GM23248 (cell line): ENCODE results near the gene PLCD3. TPM values are rescaled to one million over a fixed set of nuclear protein-coding genes. Genes with fewer than 3 reads are reported as not detected.

Source experiments
- DNase-seq: peaks from one replicate; pipeline ENCODE4 v3.0.0-alpha.2; 2015
- H2AFZ ChIP-seq: fragments of 200-600 bp; sonication (generic); 2 replicates; pipeline ENCODE4 v1.6.1; 2016; ENCODE audit warnings: antibody characterized with exemption
- H3F3A ChIP-seq: fragments of 200-600 bp; sonication (generic); 2 replicates; pipeline ENCODE4 v1.6.1; 2016; ENCODE audit warnings: mild to moderate bottlenecking, antibody characterized with exemption, mixed run types; ENCODE audit not compliant: insufficient read depth
- H3K27ac ChIP-seq: fragments of 200-600 bp; sonication (generic); 2 replicates; pipeline ENCODE4 v1.5.1; 2016; ENCODE audit warnings: mild to moderate bottlenecking
- H3K27me3 ChIP-seq: fragments of 200-600 bp; sonication (generic); replicated peaks from 2 replicates; pipeline ENCODE4 v1.6.1; 2016; ENCODE audit warnings: mild to moderate bottlenecking; ENCODE audit not compliant: insufficient read depth
- H3K36me3 ChIP-seq: fragments of 200-600 bp; sonication (generic); 2 replicates; pipeline ENCODE4 v1.6.1; 2016; ENCODE audit warnings: low read depth, mild to moderate bottlenecking
- H3K4me1 ChIP-seq: fragments of 200-600 bp; sonication (generic); 2 replicates; pipeline ENCODE4 v1.6.1; 2016; ENCODE audit warnings: mild to moderate bottlenecking; ENCODE audit not compliant: insufficient read depth
- H3K4me2 ChIP-seq: fragments of 200-600 bp; sonication (generic); one replicate; pipeline ENCODE4 v1.6.1; 2016; ENCODE audit warnings: mild to moderate bottlenecking; ENCODE audit not compliant: unreplicated experiment
- H3K4me3 ChIP-seq: fragments of 200-600 bp; sonication (generic); 2 replicates; pipeline ENCODE4 v1.5.1; 2016; ENCODE audit warnings: mild to moderate bottlenecking
- H3K79me2 ChIP-seq: fragments of 200-600 bp; sonication (generic); 2 replicates; pipeline ENCODE4 v1.6.1; 2016; ENCODE audit warnings: mild to moderate bottlenecking; ENCODE audit not compliant: insufficient read depth
- H3K9ac ChIP-seq: fragments of 200-600 bp; sonication (generic); 2 replicates; pipeline ENCODE4 v1.6.1; 2016; ENCODE audit warnings: mild to moderate bottlenecking
- H3K9me2 ChIP-seq: fragments of 200-600 bp; sonication (generic); 2 replicates; pipeline ENCODE4 v1.6.1; 2016; ENCODE audit warnings: mixed run types, mild to moderate bottlenecking, moderate library complexity; ENCODE audit not compliant: insufficient read depth
- H3K9me3 ChIP-seq: fragments of 200-600 bp; sonication (generic); one replicate; pipeline ENCODE4 v1.6.1; 2017; ENCODE audit warnings: low read depth
- H4K20me1 ChIP-seq: fragments of 200-600 bp; sonication (generic); 2 replicates; pipeline ENCODE4 v1.6.0; 2016; ENCODE audit not compliant: insufficient read depth
- EZH2 ChIP-seq: fragments of 200-600 bp; sonication (generic); IDR thresholded peaks from 2 replicates; pipeline ENCODE4 v1.6.1; 2018; ENCODE audit warnings: antibody characterized with exemption, mild to moderate bottlenecking; ENCODE audit not compliant: insufficient read depth, poor library complexity, severe bottlenecking
- EZH2phosphoT487 ChIP-seq: fragments of 200-600 bp; sonication (generic); IDR thresholded peaks from 2 replicates; pipeline ENCODE4 v1.6.1; 2018; ENCODE audit warnings: antibody characterized with exemption, moderate library complexity, mild to moderate bottlenecking, low read depth; ENCODE audit not compliant: insufficient read depth
- WGBS, 2 experiments: methylation state at CpG; one replicate each; pipeline ENCODE4 v1.1.6; 2015 to 2017; ENCODE audit warnings: low lambda C conversion rate in 2 of 2, low coverage in 1 of 2; ENCODE audit errors: missing lambda C conversion rate in 2 of 2; 5-methylcytosine and 5-hydroxymethylcytosine counted together
- in situ Hi-C: fragments of 300-500 bp; cut with MboI; formaldehyde crosslinking; loops from 2 replicates; pipeline ENCODE4 v1.15.0; 2020
- polyA plus RNA-seq: library from polyadenylated mRNA; unstranded; fragments of >200 nt; fragmentation: Nextera tagmentation; extraction: Ambion mirVana; gene quantifications from 2 replicates; pipeline ENCODE4 v1.2.1, GENCODE V29; 2016
- total RNA-seq: library from RNA; depleted of rRNA; stranded (reverse); fragments of >200 nt; shearing (Covaris generic); gene quantifications from 2 replicates; pipeline ENCODE4 v1.2.3, GENCODE V29; 2014

The PLCD3 gene
- total and polyA plus RNA-seq, 2 experiments from 2014 or later: 17.1 to 30.2 TPM

- TF ChIP-seq EZH2: no peak
- no peak for TF ChIP-seq EZH2phosphoT487
- 37 to 39% methylated on average over 9 of the region's 9 CpGs for WGBS, 2 experiments
- DNase-seq: peak; percentile 85
- Histone ChIP-seq H3K4me3 (no peak overlapping the region), H4K20me1 (no peaks in the 10 kb centered on the region; the same call in 1 of the 2 replicates), H2AFZ (no peak overlapping the region), H3F3A (peaks cover 3% of the 10 kb centered on the region), H3K27ac (peak overlapping the region; percentile 39), H3K4me2 (no peak overlapping the region), H3K79me2 (peaks cover 30% of the 10 kb centered on the region), H3K9ac (peak overlapping the region; percentile 15; the same call in 1 of the 2 replicates), H3K4me1 (peaks cover 16% of the 10 kb centered on the region), H3K27me3 (no peaks in the 10 kb centered on the region), H3K9me2 (no peaks in the 10 kb centered on the region), H3K36me3 (peaks cover 44% of the 10 kb centered on the region), H3K9me3 (no peaks in the 10 kb centered on the region)
- in situ Hi-C loops: no loop called here
These were observed 33.3 kb downstream of the PLCD3 start for GRCh38 chr17:45098869-45099616.

GRCh38 chr17:45098081-45098868 lies 34.0 kb downstream of the PLCD3 start:
- Histone ChIP-seq H3K9ac (peak overlapping the region; percentile 15; the same call in 1 of the 2 replicates), H3K36me3 (peaks cover 42% of the 10 kb centered on the region), H3K27ac (peak overlapping the region; percentile 39), H4K20me1 (no peaks in the 10 kb centered on the region; the same call in 1 of the 2 replicates), H3K4me1 (peaks cover 23% of the 10 kb centered on the region), H3F3A (peaks cover 10% of the 10 kb centered on the region), H3K9me2 (no peaks in the 10 kb centered on the region), H3K9me3 (no peaks in the 10 kb centered on the region), H3K4me3 (no peak overlapping the region), H3K79me2 (peaks cover 32% of the 10 kb centered on the region), H3K4me2 (no peak overlapping the region), H2AFZ (no peak overlapping the region), H3K27me3 (no peaks in the 10 kb centered on the region)
- DNase-seq: no peak
- TF ChIP-seq EZH2 (no peak), EZH2phosphoT487 (no peak)
- 61 to 65% methylated on average over 13 of the region's 13 CpGs for WGBS, 2 experiments
- in situ Hi-C loops: no loop called here

- Histone ChIP-seq H3K9ac (no peak overlapping the region), H3K4me1 (peaks cover 32% of the 10 kb centered on the region), H3K4me3 (no peak overlapping the region), H3F3A (peaks cover 22% of the 10 kb centered on the region), H3K79me2 (peaks cover 32% of the 10 kb centered on the region), H2AFZ (no peak overlapping the region), H3K9me2 (no peaks in the 10 kb centered on the region), H3K4me2 (no peak overlapping the region), H3K36me3 (peaks cover 36% of the 10 kb centered on the region), H3K9me3 (no peaks in the 10 kb centered on the region), H3K27me3 (no peaks in the 10 kb centered on the region), H3K27ac (no peak overlapping the region), H4K20me1 (no peaks in the 10 kb centered on the region; the same call in 1 of the 2 replicates)
- TF ChIP-seq EZH2phosphoT487 (no peak), EZH2 (no peak)
- in situ Hi-C loops: no loop called here
- no peak for DNase-seq
- WGBS, 2 experiments: 93 to 97% methylated on average over 11 of the region's 11 CpGs
These were observed 35.4 kb downstream of the PLCD3 start for GRCh38 chr17:45096926-45097325.

GRCh38 chr17:45096141-45096540 lies 36.2 kb downstream of the PLCD3 start:
- peak; percentile 64 for DNase-seq
- Histone ChIP-seq H3K79me2 (peaks cover 38% of the 10 kb centered on the region), H3K27ac (no peak overlapping the region), H3K27me3 (no peaks in the 10 kb centered on the region), H3F3A (peaks cover 30% of the 10 kb centered on the region), H3K4me2 (no peak overlapping the region), H3K9me3 (no peaks in the 10 kb centered on the region), H2AFZ (no peak overlapping the region), H3K4me1 (peaks cover 36% of the 10 kb centered on the region), H3K9ac (no peak overlapping the region), H3K9me2 (no peaks in the 10 kb centered on the region), H4K20me1 (no peaks in the 10 kb centered on the region; the same call in 1 of the 2 replicates), H3K4me3 (no peak overlapping the region), H3K36me3 (peaks cover 43% of the 10 kb centered on the region)
- WGBS, 2 experiments: 62 to 73% methylated on average over 3 of the region's 3 CpGs
- in situ Hi-C loops: no loop called here
- TF ChIP-seq EZH2 (no peak), EZH2phosphoT487 (no peak)
